Mucosa of rectum (tissue), 2 donors: ENCODE measurements around the gene PRPF6.

Experiments used
- H3K27ac ChIP-seq, 2 donors: one replicate each; pipeline ENCODE4 v1.7.0; 2013; ENCODE audit warnings: inconsistent platforms in 2 of 2, low read depth in 2 of 2, low read length in 2 of 2
- H3K27me3 ChIP-seq, 2 donors: one replicate each; pipeline ENCODE4 v1.7.0; 2013; ENCODE audit warnings: low read length in 2 of 2; ENCODE audit not compliant: control insufficient read depth in 2 of 2, insufficient read depth in 2 of 2
- H3K36me3 ChIP-seq, 2 donors: one replicate each; pipeline ENCODE4 v1.7.0; 2013; ENCODE audit warnings: low read length in 2 of 2; ENCODE audit not compliant: control insufficient read depth in 2 of 2, insufficient read depth in 2 of 2
- H3K4me1 ChIP-seq, 2 donors: one replicate each; pipeline ENCODE4 v1.7.0; 2013; ENCODE audit warnings: low read length in 2 of 2, mild to moderate bottlenecking in 1 of 2; ENCODE audit not compliant: control insufficient read depth in 2 of 2, insufficient read depth in 2 of 2
- H3K4me3 ChIP-seq, 2 donors: one replicate each; pipeline ENCODE4 v1.7.0; 2013; ENCODE audit warnings: low read length in 2 of 2
- H3K9ac ChIP-seq, 2 donors: one replicate each; pipeline ENCODE4 v1.7.0; 2013; ENCODE audit warnings: low read length in 2 of 2, low read depth in 1 of 2, mild to moderate bottlenecking in 1 of 2
- H3K9me3 ChIP-seq, 2 donors: one replicate each; pipeline ENCODE4 v1.7.0; 2013; ENCODE audit warnings: low read length in 2 of 2; ENCODE audit not compliant: control insufficient read depth in 2 of 2
- donor health status: healthy.
- donor health status: Normal muscosa, but diverticular disease.

PRPF6 gene

GRCh38 chr20:63940071-63940471, 40.9 kb upstream of the PRPF6 start:
- Histone ChIP-seq H3K9me3 (no peaks in the 10 kb centered on the region), H3K36me3 (peaks cover 40 to 51% of the 10 kb centered on the region in 2 donors), H3K4me1 (peaks cover 0 to 2% of the 10 kb centered on the region in 2 donors), H3K27me3 (no peaks in the 10 kb centered on the region), H3K4me3 (no peak overlapping the region), H3K9ac (no peak overlapping the region), H3K27ac (no peak overlapping the region)

DNA sequence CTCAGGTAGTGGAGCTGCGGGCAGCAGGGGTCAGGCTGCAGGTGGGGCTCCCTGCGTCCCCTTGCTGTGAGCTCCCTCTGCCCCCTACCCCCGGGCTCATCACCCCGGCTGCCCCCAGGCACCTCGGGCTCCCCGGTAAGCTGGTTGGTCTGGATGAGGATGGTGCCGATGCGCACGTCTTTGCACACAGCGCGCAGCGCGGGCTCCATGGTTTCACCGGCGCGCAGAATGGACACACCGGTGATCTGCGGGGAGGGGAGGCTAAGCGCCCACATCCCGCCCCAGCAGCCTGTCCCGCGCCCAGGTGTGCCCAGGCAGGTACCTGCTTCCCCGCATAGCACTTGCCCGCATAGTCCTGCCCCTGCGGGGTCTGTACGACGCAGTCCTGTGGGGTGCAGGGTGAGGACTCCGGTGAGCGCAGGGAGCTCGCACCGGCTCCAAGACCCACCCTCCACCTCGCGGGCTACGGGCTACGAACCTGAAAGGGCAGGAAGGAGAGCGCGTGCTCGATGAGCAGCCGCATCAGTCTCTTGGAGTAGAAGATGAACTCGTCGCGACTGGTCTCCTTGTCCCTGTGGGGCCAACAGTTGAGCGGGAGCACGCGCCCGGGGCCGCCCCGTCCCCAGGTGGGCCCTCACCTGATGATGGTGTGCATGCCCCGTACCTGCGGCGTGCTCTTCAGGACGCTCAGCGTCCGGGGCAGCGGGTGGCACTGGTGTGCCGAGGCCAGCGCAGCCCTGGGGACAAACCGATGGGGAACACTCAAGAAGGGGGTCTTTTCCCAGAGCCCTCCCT, 40.3 kb upstream of the PRPF6 start:
- H3K27me3 ChIP-seq = no peaks in the 10 kb centered on the region
- no peaks in the 10 kb centered on the region for H3K9me3 ChIP-seq
- H3K4me1 ChIP-seq = peaks cover 0 to 2% of the 10 kb centered on the region in 2 donors
- H3K27ac ChIP-seq = peak overlapping the region in 1 of 2 donors; percentile 66
- H3K4me3 ChIP-seq = no peak overlapping the region
- peaks cover 44 to 53% of the 10 kb centered on the region in 2 donors for H3K36me3 ChIP-seq
- H3K9ac ChIP-seq = no peak overlapping the region

- Histone ChIP-seq H3K36me3 (peaks cover 41 to 52% of the 10 kb centered on the region in 2 donors), H3K9me3 (no peaks in the 10 kb centered on the region), H3K27ac (peak overlapping the region; percentile 66 to 70), H3K27me3 (no peaks in the 10 kb centered on the region), H3K4me3 (no peak overlapping the region), H3K4me1 (peaks cover 0 to 2% of the 10 kb centered on the region in 2 donors), H3K9ac (no peak overlapping the region)
Measured at GRCh38 chr20:63941282-63942081, 39.5 kb upstream of the PRPF6 start.

DNA sequence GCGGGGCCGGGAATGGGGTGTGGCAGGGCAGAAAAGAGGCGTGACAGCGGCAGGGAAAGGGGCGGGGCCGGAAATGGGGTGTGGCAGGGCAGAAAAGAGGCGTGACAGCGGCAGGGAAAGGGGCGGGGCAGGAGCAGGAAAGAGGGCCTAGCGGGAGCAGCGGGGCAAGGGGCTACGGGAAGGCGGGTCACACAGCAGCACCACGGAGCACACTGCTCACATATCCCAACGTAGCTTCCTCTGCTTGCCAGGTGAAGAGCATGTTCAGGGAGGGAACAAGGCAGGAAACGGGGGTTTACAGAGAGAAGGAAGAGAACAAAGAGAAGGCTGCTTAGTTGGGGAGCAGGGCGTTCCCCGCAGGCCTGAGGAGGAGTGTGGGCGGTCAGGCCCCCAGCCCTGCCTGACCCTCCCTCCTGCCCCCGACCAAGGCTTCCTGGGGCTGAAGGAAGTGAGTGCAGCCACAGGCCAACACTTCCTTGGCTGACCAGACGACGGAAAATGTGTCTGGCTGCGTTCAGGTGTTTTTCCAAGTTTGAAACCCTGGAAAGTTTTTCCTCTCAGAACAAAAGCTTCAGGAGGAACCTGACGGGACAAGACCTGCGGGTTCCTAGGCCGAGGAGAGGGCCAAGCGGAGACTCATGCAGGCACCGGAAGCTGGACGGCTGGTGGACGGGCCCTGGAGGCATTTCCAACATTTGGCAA, 38.5 kb upstream of the PRPF6 start:
- H3K36me3 ChIP-seq = peaks cover 41 to 54% of the 10 kb centered on the region in 2 donors
- H3K4me3 ChIP-seq = no peak overlapping the region
- H3K9ac ChIP-seq = no peak overlapping the region
- no peaks in the 10 kb centered on the region for H3K9me3 ChIP-seq
- peaks cover 0 to 2% of the 10 kb centered on the region in 2 donors for H3K4me1 ChIP-seq
- H3K27ac ChIP-seq = peak overlapping the region; percentile 40 to 71
- H3K27me3 ChIP-seq = no peaks in the 10 kb centered on the region

DNA sequence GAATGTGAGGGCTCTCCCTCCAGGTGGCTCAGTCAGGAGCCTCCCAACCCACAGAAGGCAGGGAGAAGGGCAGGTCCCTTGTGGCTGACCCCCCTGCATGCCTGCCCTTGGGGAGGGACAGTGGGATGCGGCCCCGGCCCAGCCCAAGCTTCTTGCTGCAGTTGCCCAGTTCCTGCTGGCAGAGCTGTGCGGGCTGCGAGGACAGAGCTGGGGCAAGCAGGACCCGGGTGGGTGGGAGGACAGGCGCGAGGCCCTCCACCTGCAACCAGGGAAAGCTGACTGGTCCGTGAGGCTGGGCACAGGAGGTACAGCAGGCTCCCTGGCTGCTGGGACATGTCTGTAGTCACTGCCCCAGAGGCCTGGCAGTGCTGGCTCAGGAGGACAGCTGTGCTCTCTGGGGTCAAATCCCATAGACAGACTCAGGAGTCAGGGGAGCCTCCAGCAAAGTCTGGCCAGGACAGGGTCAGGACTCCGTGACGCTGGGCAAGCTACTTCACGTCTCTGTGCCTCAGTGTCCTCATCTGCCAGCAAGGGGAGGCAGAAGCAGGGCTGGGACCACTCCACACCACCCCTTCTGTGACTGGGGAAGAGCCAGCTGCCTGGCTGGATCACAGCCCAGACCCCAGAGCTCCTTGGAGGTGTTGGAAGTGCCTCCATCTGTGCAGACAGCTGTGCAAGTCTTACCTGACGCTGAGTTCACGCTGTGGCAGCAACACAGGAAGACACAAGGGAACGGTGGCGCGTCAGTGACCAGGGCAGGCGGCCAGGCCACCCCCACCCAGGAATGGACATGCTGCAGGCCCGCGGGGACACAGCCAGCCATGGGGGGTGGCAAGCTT, 37.7 kb upstream of the PRPF6 start:
- H3K27me3 ChIP-seq = no peaks in the 10 kb centered on the region
- H3K27ac ChIP-seq = peak overlapping the region; percentile 40 to 71
- H3K4me3 ChIP-seq = no peak overlapping the region
- H3K9me3 ChIP-seq = no peaks in the 10 kb centered on the region
- peaks cover 41 to 52% of the 10 kb centered on the region in 2 donors for H3K36me3 ChIP-seq
- no peak overlapping the region for H3K9ac ChIP-seq
- peaks cover 0 to 9% of the 10 kb centered on the region in 2 donors for H3K4me1 ChIP-seq

DNA sequence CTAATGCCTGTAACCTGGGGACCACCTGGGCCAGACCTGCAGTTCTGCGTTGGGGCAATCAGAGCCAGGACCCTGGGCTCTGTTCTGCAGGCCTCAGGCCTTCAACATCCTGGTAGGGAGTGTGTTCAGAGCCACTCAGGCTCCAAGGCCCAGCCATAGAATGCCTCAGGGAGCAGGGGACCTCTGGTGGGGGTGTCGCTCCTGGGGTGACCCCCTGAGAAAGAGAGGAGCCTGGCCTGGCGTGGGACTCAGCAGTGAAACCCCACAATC, 37.2 kb upstream of the PRPF6 start:
- Histone ChIP-seq H3K27ac (no peak overlapping the region), H3K9me3 (no peaks in the 10 kb centered on the region), H3K4me1 (peaks cover 3 to 13% of the 10 kb centered on the region in 2 donors), H3K4me3 (no peak overlapping the region), H3K27me3 (no peaks in the 10 kb centered on the region), H3K9ac (no peak overlapping the region), H3K36me3 (peaks cover 41 to 52% of the 10 kb centered on the region in 2 donors)

GRCh38 chr20:63944078-63944941, 36.6 kb upstream of the PRPF6 start:
- Histone ChIP-seq H3K9me3 (no peaks in the 10 kb centered on the region), H3K27ac (no peak overlapping the region), H3K27me3 (no peaks in the 10 kb centered on the region), H3K9ac (no peak overlapping the region), H3K4me3 (no peak overlapping the region), H3K36me3 (peaks cover 41 to 52% of the 10 kb centered on the region in 2 donors), H3K4me1 (peaks cover 8 to 18% of the 10 kb centered on the region in 2 donors)

- no peak overlapping the region for H3K9ac ChIP-seq
- peaks cover 39 to 49% of the 10 kb centered on the region in 2 donors for H3K36me3 ChIP-seq
- no peak overlapping the region for H3K27ac ChIP-seq
- peaks cover 17 to 26% of the 10 kb centered on the region in 2 donors for H3K4me1 ChIP-seq
- H3K4me3 ChIP-seq = no peak overlapping the region
- no peaks in the 10 kb centered on the region for H3K27me3 ChIP-seq
- no peaks in the 10 kb centered on the region for H3K9me3 ChIP-seq
Measured at GRCh38 chr20:63945031-63945658, 35.8 kb upstream of the PRPF6 start.
